ENCODE measurements around the gene ENAM.
"Not testable (repeated sequence)": the region's sequence is repeated elsewhere in the genome, so short reads cannot be mapped to it uniquely, and the experiment has no call there.

Gene ENAM

GRCh38 chr4:70627620-70628019 is 924 bp upstream of the ENAM start:
- H3K4me1 ChIP-seq (ENCODE audit: control insufficient read depth, insufficient read depth, low read length) = no peaks in the 10 kb centered on the region
- H3K4me3 ChIP-seq (ENCODE audit: insufficient read depth, low read depth, low read length) = no peak overlapping the region
- no peak overlapping the region for H3K27ac ChIP-seq (ENCODE audit: insufficient read depth, low read depth, low read length, poor library complexity, severe bottlenecking)
- no peaks in the 10 kb centered on the region for H3K9me3 ChIP-seq (ENCODE audit: control insufficient read depth, low read length)
- 91 to 95% methylated on average over 1 of the region's 1 CpG for WGBS, 2 experiments
- H3K27me3 ChIP-seq (ENCODE audit: control insufficient read depth, insufficient read depth, low read length, poor library complexity, severe bottlenecking) = no peaks in the 10 kb centered on the region
- H3K36me3 ChIP-seq (ENCODE audit: control insufficient read depth, insufficient read depth, low read length) = no peaks in the 10 kb centered on the region

GRCh38 chr4:70629469-70630090 is 1.0 kb downstream of the ENAM start:
- 100% methylated on average over 1 of the region's 1 CpG for WGBS, 2 experiments
- H3K9me3 ChIP-seq (ENCODE audit: control insufficient read depth, low read length) = no peaks in the 10 kb centered on the region

GRCh38 chr4:70630162-70630561 is 1.6 kb downstream of the ENAM start:
- WGBS, 2 experiments = 92 to 100% methylated on average over 1 to 2 of the region's 3 CpGs
- Histone ChIP-seq H3K9me3 (ENCODE audit: control insufficient read depth, low read length) (no peaks in the 10 kb centered on the region), H3K36me3 (ENCODE audit: control insufficient read depth, insufficient read depth, low read length) (no peaks in the 10 kb centered on the region), H3K27ac (ENCODE audit: insufficient read depth, low read depth, low read length, poor library complexity, severe bottlenecking) (no peak overlapping the region), H3K4me3 (ENCODE audit: insufficient read depth, low read depth, low read length) (no peak overlapping the region), H3K4me1 (ENCODE audit: control insufficient read depth, insufficient read depth, low read length) (no peaks in the 10 kb centered on the region), H3K27me3 (ENCODE audit: control insufficient read depth, insufficient read depth, low read length, poor library complexity, severe bottlenecking) (no peaks in the 10 kb centered on the region)

More at GRCh38 chr4:70629469-70630090, 1.0 kb downstream of the ENAM start:
- H3K4me1 ChIP-seq (ENCODE audit: control insufficient read depth, insufficient read depth, low read length) = no peaks in the 10 kb centered on the region
- H3K27ac ChIP-seq (ENCODE audit: insufficient read depth, low read depth, low read length, poor library complexity, severe bottlenecking) = no peak overlapping the region
- no peak overlapping the region for H3K4me3 ChIP-seq (ENCODE audit: insufficient read depth, low read depth, low read length)
- no peaks in the 10 kb centered on the region for H3K27me3 ChIP-seq (ENCODE audit: control insufficient read depth, insufficient read depth, low read length, poor library complexity, severe bottlenecking)
- no peaks in the 10 kb centered on the region for H3K36me3 ChIP-seq (ENCODE audit: control insufficient read depth, insufficient read depth, low read length)

GRCh38 chr4:70632028-70632427 is 3.5 kb downstream of the ENAM start:
- H3K27me3 ChIP-seq (ENCODE audit: control insufficient read depth, insufficient read depth, low read length, poor library complexity, severe bottlenecking) = no peaks in the 10 kb centered on the region
- H3K27ac ChIP-seq (ENCODE audit: insufficient read depth, low read depth, low read length, poor library complexity, severe bottlenecking) = no peak overlapping the region
- no peaks in the 10 kb centered on the region for H3K36me3 ChIP-seq (ENCODE audit: control insufficient read depth, insufficient read depth, low read length)
- 93% methylated on average over 1 of the region's 1 CpG; no CpG with 5 or more reads in 1 of the 2 experiments for WGBS, 2 experiments
- H3K4me1 ChIP-seq (ENCODE audit: control insufficient read depth, insufficient read depth, low read length) = no peaks in the 10 kb centered on the region
- no peak overlapping the region for H3K4me3 ChIP-seq (ENCODE audit: insufficient read depth, low read depth, low read length)
- H3K9me3 ChIP-seq (ENCODE audit: control insufficient read depth, low read length) = no peaks in the 10 kb centered on the region

- Histone ChIP-seq H3K4me1 (ENCODE audit: control insufficient read depth, insufficient read depth, low read length) (no peaks in the 10 kb centered on the region), H3K4me3 (ENCODE audit: insufficient read depth, low read depth, low read length) (no peak overlapping the region), H3K9me3 (ENCODE audit: control insufficient read depth, low read length) (no peaks in the 10 kb centered on the region), H3K36me3 (ENCODE audit: control insufficient read depth, insufficient read depth, low read length) (no peaks in the 10 kb centered on the region), H3K27me3 (ENCODE audit: control insufficient read depth, insufficient read depth, low read length, poor library complexity, severe bottlenecking) (no peaks in the 10 kb centered on the region), H3K27ac (ENCODE audit: insufficient read depth, low read depth, low read length, poor library complexity, severe bottlenecking) (no peak overlapping the region)
- 90 to 93% methylated on average over 5 of the region's 5 CpGs for WGBS, 2 experiments
Measured at GRCh38 chr4:70634482-70634881, 5.9 kb downstream of the ENAM start.

GRCh38 chr4:70637239-70637913 is 8.8 kb downstream of the ENAM start:
- Histone ChIP-seq H3K27me3 (ENCODE audit: control insufficient read depth, insufficient read depth, low read length, poor library complexity, severe bottlenecking) (no peaks in the 10 kb centered on the region), H3K36me3 (ENCODE audit: control insufficient read depth, insufficient read depth, low read length) (no peaks in the 10 kb centered on the region), H3K4me1 (ENCODE audit: control insufficient read depth, insufficient read depth, low read length) (no peaks in the 10 kb centered on the region), H3K9me3 (ENCODE audit: control insufficient read depth, low read length) (no peaks in the 10 kb centered on the region), H3K4me3 (ENCODE audit: insufficient read depth, low read depth, low read length) (no peak overlapping the region), H3K27ac (ENCODE audit: insufficient read depth, low read depth, low read length, poor library complexity, severe bottlenecking) (no peak overlapping the region)
- WGBS, 2 experiments = 89 to 95% methylated on average over 6 to 7 of the region's 8 CpGs

- Histone ChIP-seq H3K4me1 (ENCODE audit: control insufficient read depth, insufficient read depth, low read length) (no peaks in the 10 kb centered on the region), H3K9me3 (ENCODE audit: control insufficient read depth, low read length) (no peaks in the 10 kb centered on the region), H3K27me3 (ENCODE audit: control insufficient read depth, insufficient read depth, low read length, poor library complexity, severe bottlenecking) (no peaks in the 10 kb centered on the region), H3K36me3 (ENCODE audit: control insufficient read depth, insufficient read depth, low read length) (no peaks in the 10 kb centered on the region), H3K4me3 (ENCODE audit: insufficient read depth, low read depth, low read length) (no peak overlapping the region), H3K27ac (ENCODE audit: insufficient read depth, low read depth, low read length, poor library complexity, severe bottlenecking) (no peak overlapping the region)
- 88 to 90% methylated on average over 2 of the region's 2 CpGs for WGBS, 2 experiments
Measured at GRCh38 chr4:70640192-70640591, 11.6 kb downstream of the ENAM start.

- not testable (repeated sequence) for H3K9me3 ChIP-seq (ENCODE audit: control insufficient read depth, low read length); H3K4me3 ChIP-seq (ENCODE audit: insufficient read depth, low read depth, low read length); H3K27me3 ChIP-seq (ENCODE audit: control insufficient read depth, insufficient read depth, low read length, poor library complexity, severe bottlenecking); H3K27ac ChIP-seq (ENCODE audit: insufficient read depth, low read depth, low read length, poor library complexity, severe bottlenecking); H3K36me3 ChIP-seq (ENCODE audit: control insufficient read depth, insufficient read depth, low read length); H3K4me1 ChIP-seq (ENCODE audit: control insufficient read depth, insufficient read depth, low read length)
- 86 to 90% methylated on average over 3 to 4 of the region's 4 CpGs for WGBS, 2 experiments
Measured at GRCh38 chr4:70650741-70651140, 22.2 kb downstream of the ENAM start.

- 31 to 46% methylated on average over 3 to 4 of the region's 4 CpGs for WGBS, 2 experiments
- no peaks in the 10 kb centered on the region for H3K9me3 ChIP-seq (ENCODE audit: control insufficient read depth, low read length)
- H3K36me3 ChIP-seq (ENCODE audit: control insufficient read depth, insufficient read depth, low read length) = no peaks in the 10 kb centered on the region
- no peaks in the 10 kb centered on the region for H3K4me1 ChIP-seq (ENCODE audit: control insufficient read depth, insufficient read depth, low read length)
- no peak overlapping the region for H3K4me3 ChIP-seq (ENCODE audit: insufficient read depth, low read depth, low read length)
- no peak overlapping the region for H3K27ac ChIP-seq (ENCODE audit: insufficient read depth, low read depth, low read length, poor library complexity, severe bottlenecking)
- no peaks in the 10 kb centered on the region for H3K27me3 ChIP-seq (ENCODE audit: control insufficient read depth, insufficient read depth, low read length, poor library complexity, severe bottlenecking)
Measured at GRCh38 chr4:70651864-70652506, 23.4 kb downstream of the ENAM start.

GRCh38 chr4:70654605-70655011 is 26.1 kb downstream of the ENAM start:
- no peaks in the 10 kb centered on the region for H3K4me1 ChIP-seq (ENCODE audit: control insufficient read depth, insufficient read depth, low read length)
- no peaks in the 10 kb centered on the region for H3K27me3 ChIP-seq (ENCODE audit: control insufficient read depth, insufficient read depth, low read length, poor library complexity, severe bottlenecking)
- H3K36me3 ChIP-seq (ENCODE audit: control insufficient read depth, insufficient read depth, low read length) = no peaks in the 10 kb centered on the region
- no peak overlapping the region for H3K27ac ChIP-seq (ENCODE audit: insufficient read depth, low read depth, low read length, poor library complexity, severe bottlenecking)
- 88 to 93% methylated on average over 3 to 5 of the region's 5 CpGs for WGBS, 2 experiments
- H3K9me3 ChIP-seq (ENCODE audit: control insufficient read depth, low read length) = no peaks in the 10 kb centered on the region
- no peak overlapping the region for H3K4me3 ChIP-seq (ENCODE audit: insufficient read depth, low read depth, low read length)

Measured in ectodermal cell (in vitro differentiated cells).